ENCODE data around the gene PDGFRB. TPM values are rescaled to one million over a fixed set of nuclear protein-coding genes. Genes with fewer than 3 reads are reported as not detected.
A peak's percentile ranks its signal among the peaks of the same experiment; 100 is the strongest.

PDGFRB gene
- total and polyA plus RNA-seq, 2 of the 8 experiments (the other 6 are each of a cell fraction or from before 2014, with no cell fraction given), result 4.2 to 13.7 TPM

- CTCF ChIA-PET (ENCODE audit: partially characterized antibody), result interaction anchor here (0.7 to 23.7 kb wide), 5 partner anchors 7 to 147 kb away, joined by 3 to 406 read pairs (median 302); partner anchors contain the start of genes CDX1, PDGFRB and SLC6A7
- H4K5ac ChIP-seq (ENCODE audit: insufficient read length, low read depth, low read length), result no peak overlapping the region
Measured at GRCh38 chr5:150204590-150204960, 48.9 kb upstream of the PDGFRB start.

More at GRCh38 chr5:150204590-150204960, 48.9 kb upstream of the PDGFRB start:
- Histone ChIP-seq H2AK5ac (ENCODE audit: low read depth, low read length) (no peak overlapping the region), H3K79me1 (ENCODE audit: low read depth, low read length) (no peaks in the 10 kb centered on the region), H3K4ac (replicated peaks; ENCODE audit: insufficient read length, low read depth, low read length) (no peak overlapping the region), H3K4me2 (ENCODE audit: insufficient read depth in 1 of 2, low read depth in 2 of 2, low read length in 2 of 2) (no peak overlapping the region), H4K8ac (ENCODE audit: extremely low read depth, insufficient read depth, low read length) (0 out of 2 replicates have a peak overlapping the region, but pooled peaks have one; percentile 16), H3K9ac (replicated peaks in 1 of 4; ENCODE audit: extremely low read depth in 1 of 4, low read depth in 3 of 4, low read length in 3 of 4) (no peak overlapping the region), H3K27me3 (replicated peaks in 1 of 4; ENCODE audit: control insufficient read depth in 3 of 4, extremely low read depth in 1 of 4, insufficient read depth in 3 of 4, low read length in 3 of 4) (no peaks in the 10 kb centered on the region; a peak in 2 of 7 replicates), H2BK12ac (ENCODE audit: low read depth, low read length) (no peak overlapping the region), H2BK120ac (replicated peaks; ENCODE audit: low read depth, low read length) (no peak overlapping the region), H3K23ac (ENCODE audit: insufficient read length) (no peak overlapping the region), H3K4me3 (ENCODE audit: extremely low read depth in 1 of 4, insufficient read depth in 2 of 4, low read depth in 3 of 4, low read length in 4 of 4) (no peak overlapping the region), H3K36me3 (ENCODE audit: control insufficient read depth in 2 of 4, insufficient read depth in 4 of 4, low read length in 3 of 4) (no peaks in the 10 kb centered on the region), H3K18ac (ENCODE audit: extremely low read depth, low read length) (no peak overlapping the region), H3K9me3 (ENCODE audit: insufficient read depth in 2 of 2, low read depth in 1 of 2, low read length in 1 of 2) (no peaks in the 10 kb centered on the region), H3K14ac (ENCODE audit: insufficient read length) (no peak overlapping the region), H3K23me2 (ENCODE audit: low read depth, low read length) (no peaks in the 10 kb centered on the region; the same call in 1 of the 2 replicates), H4K20me1 (replicated peaks in 1 of 2; ENCODE audit: control insufficient read depth in 1 of 2, insufficient read depth in 2 of 2, low read length in 2 of 2) (no peaks in the 10 kb centered on the region), H2BK5ac (ENCODE audit: low read depth, low read length) (no peak overlapping the region), H2AFZ (ENCODE audit: low read length) (no peak overlapping the region), H3K79me2 (ENCODE audit: control insufficient read depth in 1 of 2, insufficient read depth in 2 of 2, low read length in 2 of 2) (no peaks in the 10 kb centered on the region), H3K27ac (ENCODE audit: low read depth, low read length) (no peak overlapping the region), H2BK15ac (ENCODE audit: low read length) (no peak overlapping the region), H4K91ac (replicated peaks; ENCODE audit: insufficient read length, low read length) (no peak overlapping the region), H3K4me1 (replicated peaks in 1 of 4; ENCODE audit: control insufficient read depth in 3 of 4, insufficient read depth in 4 of 4, low read length in 3 of 4) (peaks cover 0 to 18% (median 10%) of the 10 kb centered on the region in 4 experiments; a peak in 6 of 7 replicates), H2BK20ac (ENCODE audit: low read length) (no peak overlapping the region), H3K56ac (replicated peaks; ENCODE audit: insufficient read length, low read depth, low read length) (no peak overlapping the region)
- POLR2A ChIA-PET (ENCODE audit: partially characterized antibody), result interaction anchor here (1.2 kb wide), 1 partner anchor 154 kb away, joined by 3 read pairs; no protein-coding TSS in a partner anchor
- WGBS, 2 experiments (ENCODE audit: extremely low coverage in 1 of 2, insufficient coverage in 1 of 2, insufficient read length in 1 of 2, insufficient replicate concordance in 2 of 2, low coverage in 1 of 2, low lambda C conversion rate in 2 of 2, missing lambda C conversion rate in 1 of 2), result 84% methylated on average over 12 of the region's 13 CpGs; no CpG with 5 or more reads in 1 of the 2 experiments
- no peak for TF ChIP-seq SIRT6 (IDR thresholded peaks at IDR 0.05; ENCODE audit: low read length)
- TF ChIP-seq SUZ12 (IDR thresholded peaks at IDR 0.05; ENCODE audit: low read length), result no peak
- TF ChIP-seq SP1 (IDR thresholded peaks at IDR 0.05; ENCODE audit: low read depth, low read length), result no peak
- no peak for TF ChIP-seq TBP (IDR thresholded peaks at IDR 0.05; ENCODE audit: low read depth, low read length)
- DNase-seq (ENCODE audit: low read depth in 1 of 2, low spot score in 2 of 2), result no peak
- FAIRE-seq, result no peak

Data from H1 (cell line).